Measurements from ENCODE around the gene B3GNT7. TPM values are rescaled to one million over a fixed set of nuclear protein-coding genes. Genes with fewer than 3 reads are reported as not detected.
"Not testable (repeated sequence)": the region's sequence is repeated elsewhere in the genome, so short reads cannot be mapped to it uniquely, and the experiment has no call there.

B3GNT7 gene
- total RNA-seq, 1 donor, result 0.43 TPM

- H3K4me3 ChIP-seq (ENCODE audit: low read depth, low read length); DNase-seq (ENCODE audit: low read depth): not testable (repeated sequence)
- TF ChIP-seq, protein P1, sequence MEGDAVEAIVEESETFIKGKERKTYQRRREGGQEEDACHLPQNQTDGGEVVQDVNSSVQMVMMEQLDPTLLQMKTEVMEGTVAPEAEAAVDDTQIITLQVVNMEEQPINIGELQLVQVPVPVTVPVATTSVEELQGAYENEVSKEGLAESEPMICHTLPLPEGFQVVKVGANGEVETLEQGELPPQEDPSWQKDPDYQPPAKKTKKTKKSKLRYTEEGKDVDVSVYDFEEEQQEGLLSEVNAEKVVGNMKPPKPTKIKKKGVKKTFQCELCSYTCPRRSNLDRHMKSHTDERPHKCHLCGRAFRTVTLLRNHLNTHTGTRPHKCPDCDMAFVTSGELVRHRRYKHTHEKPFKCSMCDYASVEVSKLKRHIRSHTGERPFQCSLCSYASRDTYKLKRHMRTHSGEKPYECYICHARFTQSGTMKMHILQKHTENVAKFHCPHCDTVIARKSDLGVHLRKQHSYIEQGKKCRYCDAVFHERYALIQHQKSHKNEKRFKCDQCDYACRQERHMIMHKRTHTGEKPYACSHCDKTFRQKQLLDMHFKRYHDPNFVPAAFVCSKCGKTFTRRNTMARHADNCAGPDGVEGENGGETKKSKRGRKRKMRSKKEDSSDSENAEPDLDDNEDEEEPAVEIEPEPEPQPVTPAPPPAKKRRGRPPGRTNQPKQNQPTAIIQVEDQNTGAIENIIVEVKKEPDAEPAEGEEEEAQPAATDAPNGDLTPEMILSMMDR (IDR thresholded peaks at IDR 0.05; ENCODE audit: insufficient read depth, low read depth, low read length), result peak; percentile 36
Observed at GRCh38 chr2:231405601-231406367, 10.3 kb downstream of the B3GNT7 start.

GRCh38 chr2:231407686-231408085 lies 12.2 kb downstream of the B3GNT7 start:
- not testable (repeated sequence) for DNase-seq (ENCODE audit: low read depth); H3K4me3 ChIP-seq (ENCODE audit: low read depth, low read length)

DNA sequence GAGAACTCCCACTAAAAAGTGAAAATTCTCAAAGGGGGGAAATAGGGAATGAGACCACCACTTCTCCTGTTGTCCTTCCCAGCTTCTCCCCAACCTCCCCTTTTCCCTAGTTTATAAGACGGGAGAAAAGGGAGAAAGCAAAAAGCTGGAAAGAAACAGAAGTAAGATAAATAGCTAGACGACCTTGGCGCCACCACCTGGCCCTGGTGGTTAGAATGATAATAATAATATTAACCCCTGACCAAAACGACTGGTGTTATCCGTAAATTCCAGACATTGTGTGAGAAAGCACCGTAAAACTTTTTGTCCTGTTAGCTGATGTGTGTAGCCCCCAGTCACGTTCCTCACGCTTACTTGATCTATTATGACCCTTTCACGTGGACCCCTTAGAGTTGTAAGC lies 12.8 kb downstream of the B3GNT7 start:
- not testable (repeated sequence) for DNase-seq (ENCODE audit: low read depth); H3K4me3 ChIP-seq (ENCODE audit: low read depth, low read length)

DNA sequence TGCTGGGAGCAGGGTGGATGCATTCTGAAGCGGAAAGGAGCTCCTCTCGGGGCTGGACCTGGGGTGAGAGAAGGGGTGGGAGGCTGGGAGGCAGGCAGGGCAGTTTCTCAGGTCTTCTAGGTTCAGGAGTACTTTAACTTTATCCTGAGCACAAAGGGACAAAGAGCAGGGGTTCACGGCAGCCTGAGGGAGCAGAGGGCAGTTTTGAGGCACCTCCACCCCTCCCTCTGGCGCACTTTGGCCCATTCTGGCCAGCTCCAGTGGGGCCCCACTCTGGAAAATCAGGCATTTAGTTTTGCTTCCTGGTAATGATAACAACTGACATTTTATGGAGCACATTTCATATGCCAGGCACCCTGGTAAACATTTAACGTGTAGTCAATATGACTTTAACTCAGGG lies 14.3 kb downstream of the B3GNT7 start:
- TF ChIP-seq, protein P1 (IDR thresholded peaks at IDR 0.05; ENCODE audit: insufficient read depth, low read depth, low read length), result no peak
- H3K4me3 ChIP-seq (ENCODE audit: low read depth, low read length), result no peak overlapping the region
- DNase-seq (ENCODE audit: low read depth), result no peak

GRCh38 chr2:231410293-231411004 lies 14.9 kb downstream of the B3GNT7 start:
- H3K4me3 ChIP-seq (ENCODE audit: low read depth, low read length), result no peak overlapping the region
- DNase-seq (ENCODE audit: low read depth), result no peak
- TF ChIP-seq, protein P1 (IDR thresholded peaks at IDR 0.05; ENCODE audit: insufficient read depth, low read depth, low read length), result peak; percentile 32

DNA sequence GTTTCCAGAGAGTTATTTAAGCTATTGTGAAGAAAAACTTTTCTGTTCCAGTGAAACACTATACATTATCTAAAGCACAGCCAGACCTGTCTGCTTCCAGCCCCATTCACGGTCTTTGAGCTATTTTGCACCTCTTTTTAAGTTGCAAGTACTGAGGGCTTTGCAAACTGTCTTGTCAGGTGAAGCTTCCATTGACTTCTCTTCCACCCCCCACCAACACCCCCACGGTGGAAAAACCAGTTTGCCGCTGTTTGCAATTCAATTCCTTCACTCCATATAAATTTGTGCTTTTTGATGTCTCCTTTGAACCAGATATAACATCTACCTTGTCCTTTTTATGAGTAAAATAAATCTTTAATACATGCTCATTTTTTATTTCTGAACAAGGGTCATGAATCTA lies 15.7 kb downstream of the B3GNT7 start:
- H3K4me3 ChIP-seq (ENCODE audit: low read depth, low read length), result no peak overlapping the region
- DNase-seq (ENCODE audit: low read depth), result no peak
- TF ChIP-seq, protein P1 (IDR thresholded peaks at IDR 0.05; ENCODE audit: insufficient read depth, low read depth, low read length), result no peak

GRCh38 chr2:231411831-231412617 lies 16.5 kb downstream of the B3GNT7 start:
- TF ChIP-seq, protein P1 (IDR thresholded peaks at IDR 0.05; ENCODE audit: insufficient read depth, low read depth, low read length), result peak; percentile 89
- H3K4me3 ChIP-seq (ENCODE audit: low read depth, low read length), result peak overlapping the region; percentile 66
- DNase-seq (ENCODE audit: low read depth), result peak; percentile 77

All from fibroblast of villous mesenchyme (primary cell).